HG02610 (cell line): ENCODE data around the gene WFIKKN1.

Source experiments
- ATAC-seq: cut with Tn5 transposase; IDR thresholded peaks from one replicate; pipeline ENCODE4 v1.9.1; 2021; ENCODE audit warnings: mild to moderate bottlenecking, moderate library complexity; ENCODE audit not compliant: unreplicated experiment

The WFIKKN1 gene

GRCh38 chr16:622920-623280 is 7.9 kb upstream of the WFIKKN1 start:
- ATAC-seq, result no peak

DNA sequence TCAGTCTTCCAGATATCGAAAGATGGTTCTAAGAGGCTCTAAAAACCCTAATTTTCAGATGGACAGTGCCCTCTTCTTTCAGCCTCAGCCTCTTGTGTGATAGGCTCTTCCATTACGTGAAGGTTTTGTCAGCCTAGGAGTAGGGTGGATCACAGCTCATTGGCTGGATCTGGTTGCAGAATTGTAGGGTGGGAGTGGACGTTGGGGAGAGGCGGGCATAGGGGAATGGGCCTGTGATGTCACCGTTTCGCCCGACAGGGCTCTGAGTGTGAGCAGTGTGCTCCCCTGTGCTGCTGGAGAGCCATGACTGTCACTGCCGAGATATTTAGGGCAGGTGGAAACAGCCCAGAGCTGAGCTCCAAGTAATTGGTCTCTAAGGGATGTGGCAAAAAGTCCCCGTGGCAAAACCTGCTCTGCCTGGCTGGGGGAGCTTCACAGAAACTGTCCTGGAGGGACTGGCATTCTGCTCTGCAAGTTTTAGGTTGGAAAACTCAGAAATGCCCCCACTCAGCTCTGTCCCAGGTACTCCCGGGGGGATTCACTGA is 6.2 kb upstream of the WFIKKN1 start:
- no peak for ATAC-seq

- no peak for ATAC-seq
These were observed 5.4 kb upstream of the WFIKKN1 start for GRCh38 chr16:625117-625976.

- ATAC-seq, result no peak
These were observed 4.6 kb upstream of the WFIKKN1 start for GRCh38 chr16:625977-626765.

GRCh38 chr16:626787-627453 is 3.9 kb upstream of the WFIKKN1 start:
- ATAC-seq, result no peak

DNA sequence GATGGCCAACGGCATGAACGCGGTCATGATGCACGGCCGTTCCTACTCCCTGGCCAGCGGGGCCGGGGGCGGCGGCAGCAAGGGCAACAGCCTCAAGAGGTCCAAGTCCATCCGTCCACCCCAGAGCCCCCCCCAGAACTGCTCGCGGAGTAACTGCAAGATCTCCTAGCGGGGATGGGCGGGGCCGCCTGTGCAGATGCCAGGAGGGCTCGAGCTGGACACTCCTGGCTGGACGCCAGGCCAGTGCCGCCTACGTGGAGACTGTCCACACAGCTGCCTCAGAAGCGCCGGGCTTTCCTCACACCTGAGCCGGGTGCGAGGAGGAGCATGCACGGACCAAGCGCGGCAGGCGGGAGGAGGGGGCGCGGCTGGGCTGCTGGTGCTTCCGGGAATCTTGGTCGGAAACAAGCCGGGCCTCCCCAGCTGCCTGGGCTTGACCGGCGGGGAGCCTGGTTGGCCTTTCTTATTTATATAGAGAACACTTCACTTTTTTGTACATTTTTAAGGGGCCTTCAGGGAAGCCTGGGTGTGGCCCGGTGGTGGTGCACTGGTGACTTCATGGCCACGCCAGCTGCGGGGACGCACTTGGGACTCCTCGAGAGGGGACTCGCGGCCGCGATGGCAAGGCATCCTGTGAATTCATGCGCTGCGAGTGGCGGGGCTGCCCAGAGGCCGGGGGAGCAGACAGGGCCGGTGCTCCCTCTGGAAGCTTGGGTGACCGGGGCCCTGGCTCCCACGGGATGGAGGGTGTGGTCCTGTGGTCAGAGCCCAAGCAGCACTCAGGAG is 3.1 kb upstream of the WFIKKN1 start:
- ATAC-seq, result no peak

DNA sequence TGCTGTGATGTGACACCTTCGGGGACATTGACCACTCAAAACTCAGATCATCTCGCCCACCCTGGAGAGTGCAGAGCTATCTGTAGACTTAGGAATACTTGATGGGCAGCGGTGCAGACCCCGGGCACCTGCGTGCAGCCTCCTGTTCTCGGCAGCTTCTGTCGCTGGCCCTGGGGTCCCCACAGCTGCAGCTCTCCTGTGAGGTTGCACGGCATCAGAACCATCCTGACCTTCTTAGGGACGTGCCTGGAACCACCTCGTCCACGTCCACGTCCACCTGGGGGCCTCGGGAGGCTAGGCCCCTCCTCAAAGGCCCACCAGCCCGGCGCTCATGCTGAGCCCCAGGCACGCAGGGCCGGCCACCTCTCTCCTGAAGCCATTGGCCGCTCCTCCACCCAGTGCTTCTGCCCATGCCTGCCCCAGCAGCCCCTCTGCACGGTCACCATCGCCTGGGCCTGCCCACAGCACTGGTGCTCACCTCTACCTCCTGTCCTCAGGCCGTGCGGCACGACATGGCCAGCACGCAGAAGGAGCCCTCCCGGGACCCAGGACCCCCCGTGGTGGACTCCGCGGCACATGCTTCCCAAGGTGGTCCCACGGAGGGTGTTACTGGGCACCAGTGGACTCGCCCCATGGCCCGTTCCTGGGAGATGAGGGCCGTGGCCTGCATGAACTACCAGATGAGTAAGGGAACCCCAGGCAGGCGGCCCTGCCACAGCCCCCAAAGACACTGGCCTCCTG is 2.3 kb upstream of the WFIKKN1 start:
- no peak for ATAC-seq

DNA sequence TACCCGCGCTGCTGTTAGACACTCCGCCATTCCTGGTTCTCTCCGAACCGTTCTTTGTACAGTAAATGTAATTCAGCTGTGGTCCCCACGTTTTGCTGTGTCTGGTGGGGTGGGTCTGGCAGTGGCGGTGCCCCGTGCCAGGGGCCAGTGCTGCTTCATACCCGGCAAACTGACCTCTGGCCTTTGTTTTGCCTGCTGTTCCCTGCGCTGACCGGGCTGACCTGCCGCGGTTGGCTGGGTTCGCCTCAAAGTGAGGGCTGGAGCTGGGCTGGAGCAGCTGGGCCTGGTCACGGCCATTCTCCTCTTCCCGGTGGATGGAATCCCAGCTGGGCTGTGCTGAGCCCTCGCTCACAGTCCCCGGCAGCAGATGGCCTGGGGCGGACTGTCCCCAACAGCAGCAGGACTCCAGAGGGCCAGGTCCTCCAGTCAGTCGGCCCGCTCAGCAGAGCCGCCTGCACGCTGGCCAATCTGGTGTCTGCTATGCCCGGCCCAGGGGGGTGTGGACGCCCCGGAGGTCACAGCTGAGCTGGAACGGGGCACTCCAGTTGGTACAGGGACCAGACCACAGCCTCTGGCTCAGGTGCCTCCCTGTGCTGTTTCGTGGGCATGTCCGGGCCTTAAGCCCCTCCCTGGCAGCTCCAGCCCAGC is 1.5 kb upstream of the WFIKKN1 start:
- no peak for ATAC-seq

DNA sequence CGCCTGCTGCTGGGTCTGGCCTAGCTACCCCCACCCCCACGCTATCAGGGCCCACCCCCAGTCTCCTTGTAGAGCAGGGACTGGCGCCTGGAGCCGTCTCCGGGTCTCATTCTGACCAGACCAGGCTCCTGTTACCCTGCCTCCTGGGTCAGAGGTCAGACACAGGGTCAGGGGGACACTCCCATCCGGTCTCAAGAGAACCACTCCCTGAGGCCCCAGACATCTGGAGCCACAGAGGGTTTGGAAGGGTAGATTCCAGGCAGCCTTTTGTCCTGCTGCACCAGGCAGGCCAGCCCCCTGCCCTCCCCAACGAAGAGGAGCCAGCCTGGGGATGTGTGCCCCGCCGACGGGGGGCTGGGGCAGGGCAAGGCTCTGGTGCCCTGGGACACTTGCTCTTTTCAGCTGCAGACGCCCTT is 944 bp upstream of the WFIKKN1 start:
- ATAC-seq, result no peak

GRCh38 chr16:630249-630814 is 453 bp upstream of the WFIKKN1 start:
- no peak for ATAC-seq

- no peak for ATAC-seq
These were observed 1.1 kb downstream of the WFIKKN1 start for GRCh38 chr16:631808-632358.

- no peak for ATAC-seq
These were observed 1.9 kb downstream of the WFIKKN1 start for GRCh38 chr16:632486-633335.

DNA sequence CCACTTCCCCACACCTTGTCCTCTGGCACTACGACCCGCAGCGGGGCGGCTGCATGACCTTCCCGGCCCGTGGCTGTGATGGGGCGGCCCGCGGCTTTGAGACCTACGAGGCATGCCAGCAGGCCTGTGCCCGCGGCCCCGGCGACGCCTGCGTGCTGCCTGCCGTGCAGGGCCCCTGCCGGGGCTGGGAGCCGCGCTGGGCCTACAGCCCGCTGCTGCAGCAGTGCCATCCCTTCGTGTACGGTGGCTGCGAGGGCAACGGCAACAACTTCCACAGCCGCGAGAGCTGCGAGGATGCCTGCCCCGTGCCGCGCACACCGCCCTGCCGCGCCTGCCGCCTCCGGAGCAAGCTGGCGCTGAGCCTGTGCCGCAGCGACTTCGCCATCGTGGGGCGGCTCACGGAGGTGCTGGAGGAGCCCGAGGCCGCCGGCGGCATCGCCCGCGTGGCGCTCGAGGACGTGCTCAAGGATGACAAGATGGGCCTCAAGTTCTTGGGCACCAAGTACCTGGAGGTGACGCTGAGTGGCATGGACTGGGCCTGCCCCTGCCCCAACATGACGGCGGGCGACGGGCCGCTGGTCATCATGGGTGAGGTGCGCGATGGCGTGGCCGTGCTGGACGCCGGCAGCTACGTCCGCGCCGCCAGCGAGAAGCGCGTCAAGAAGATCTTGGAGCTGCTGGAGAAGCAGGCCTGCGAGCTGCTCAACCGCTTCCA is 2.7 kb downstream of the WFIKKN1 start:
- no peak for ATAC-seq

DNA sequence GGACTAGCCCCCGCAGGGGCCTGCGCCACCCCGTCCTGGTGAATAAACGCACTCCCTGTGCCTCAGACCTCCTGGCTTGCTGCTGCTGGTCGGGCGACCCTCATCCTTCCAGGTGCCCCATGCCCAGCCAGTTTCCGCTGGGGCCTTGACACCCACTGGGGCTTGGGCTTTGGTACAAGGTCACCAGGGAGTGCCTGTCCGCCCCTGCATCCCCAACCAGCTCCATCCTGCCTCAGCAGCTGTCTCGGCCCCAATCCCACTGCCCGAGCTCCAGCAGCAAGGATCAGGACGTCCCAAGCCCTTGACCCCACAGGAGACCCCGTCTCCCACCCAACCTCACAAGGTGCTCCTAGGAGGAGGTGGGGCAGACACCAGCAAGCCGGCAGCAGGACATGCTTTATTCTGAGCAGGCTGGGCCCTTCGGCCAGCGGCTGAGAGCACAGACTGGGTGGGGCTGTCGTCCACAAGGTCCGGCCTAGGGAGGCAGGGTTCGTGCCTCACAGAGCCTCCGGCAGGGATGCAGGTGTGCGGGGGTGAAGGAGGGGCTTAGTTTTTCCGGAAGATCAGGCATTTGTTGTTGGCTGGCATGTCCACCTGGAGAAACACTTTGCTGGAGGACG is 3.4 kb downstream of the WFIKKN1 start:
- ATAC-seq, result no peak

DNA sequence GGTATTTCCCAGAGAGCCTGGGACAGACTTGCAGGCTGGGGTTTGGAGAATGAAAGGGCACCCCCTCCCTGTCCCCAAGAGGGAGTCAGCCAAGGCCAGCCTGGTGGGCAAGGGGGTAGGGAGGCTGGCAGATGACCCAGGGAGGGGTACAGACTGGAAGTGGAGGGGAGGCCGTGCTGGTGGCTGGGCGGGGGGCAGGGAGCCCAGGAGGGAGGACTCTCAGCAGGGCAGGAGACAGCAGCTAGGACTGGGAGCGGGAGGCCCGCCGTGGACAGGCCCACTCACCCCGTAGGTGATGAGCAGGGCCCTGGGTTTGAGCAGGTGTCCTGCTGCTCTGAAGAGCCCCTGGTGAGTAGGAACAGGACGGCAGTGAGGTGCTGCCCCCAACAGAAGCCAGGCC is 4.2 kb downstream of the WFIKKN1 start:
- no peak for ATAC-seq

DNA sequence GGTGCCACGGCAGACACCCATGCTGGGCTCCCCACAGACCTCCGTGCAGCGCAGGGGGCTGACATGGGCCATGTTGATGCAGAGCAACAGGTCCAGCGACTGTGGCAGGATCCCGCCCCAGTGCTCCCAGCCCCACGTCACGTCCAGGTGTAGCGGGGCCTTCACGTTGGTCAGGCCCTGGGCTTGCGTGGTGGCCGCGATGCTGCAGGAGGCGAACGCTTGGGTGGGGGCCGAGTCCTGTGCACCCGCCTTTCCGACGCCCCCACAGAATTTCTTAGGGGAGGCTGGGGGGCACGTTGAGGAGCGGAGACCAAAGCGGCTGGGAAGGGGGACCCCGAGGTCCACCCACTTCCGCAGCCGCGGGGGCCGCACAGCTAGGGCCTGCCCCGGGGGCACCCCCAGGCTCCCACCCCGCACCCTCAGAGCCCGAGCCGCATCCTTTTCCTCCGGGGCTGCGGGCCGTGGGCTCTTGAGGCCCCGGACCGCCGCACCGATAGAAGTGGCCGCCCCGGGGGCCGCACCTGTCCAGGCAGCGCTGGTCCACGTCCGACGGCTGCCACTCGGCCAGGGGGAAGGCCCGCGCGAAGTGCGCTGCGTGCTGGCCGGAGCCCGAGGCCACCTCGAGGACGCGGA is 4.9 kb downstream of the WFIKKN1 start:
- ATAC-seq, result peak; percentile 6
